Neural cell (in vitro differentiated cells): ENCODE results near the gene PROK2. TPM values are rescaled to one million over a fixed set of nuclear protein-coding genes. Genes with fewer than 3 reads are reported as not detected.

Experiments
- H2AFZ ChIP-seq: fragments of 200-600, 300-800 bp; sonication (generic), shearing (Covaris generic); 2 replicates; pipeline ENCODE4 v1.6.0; 2014; ENCODE audit warnings: low read depth, mild to moderate bottlenecking, antibody characterized with exemption, low read length, moderate library complexity
- H3F3A ChIP-seq: fragments of 200-600 bp; shearing (Covaris generic); 2 replicates; pipeline ENCODE4 v1.6.1; 2016; ENCODE audit warnings: mild to moderate bottlenecking, moderate library complexity, mixed read lengths, antibody characterized with exemption, low read length; ENCODE audit not compliant: insufficient read depth, poor library complexity, severe bottlenecking
- H3K27ac ChIP-seq: fragments of 200-600, 300-800 bp; sonication (generic), shearing (Covaris generic); 2 replicates; pipeline ENCODE4 v1.5.1; 2014; ENCODE audit warnings: mild to moderate bottlenecking, low read length, moderate library complexity
- H3K27me3 ChIP-seq: fragments of 300-800, 200-600 bp; sonication (generic), shearing (Covaris generic); 2 replicates; pipeline ENCODE4 v1.6.0; 2014; ENCODE audit warnings: mild to moderate bottlenecking, low read depth, low read length, moderate library complexity; ENCODE audit not compliant: insufficient read depth
- H3K36me3 ChIP-seq: fragments of 300-800, 200-600 bp; sonication (generic), shearing (Covaris generic); 2 replicates; pipeline ENCODE4 v1.5.1; 2014; ENCODE audit warnings: mild to moderate bottlenecking, antibody characterized with exemption, low read length, moderate library complexity; ENCODE audit not compliant: insufficient read depth
- H3K4me2 ChIP-seq: fragments of 300-800, 200-600 bp; sonication (generic), shearing (Covaris generic); 2 replicates; pipeline ENCODE4 v1.6.0; 2014; ENCODE audit warnings: mild to moderate bottlenecking, low read length
- H3K4me3 ChIP-seq: fragments of 300-800, 200-600 bp; sonication (generic), shearing (Covaris generic); 2 replicates; pipeline ENCODE4 v1.5.1; 2014; ENCODE audit warnings: mild to moderate bottlenecking, low read length, moderate library complexity
- H3K79me2 ChIP-seq: fragments of 200-600 bp; shearing (Covaris generic); replicated peaks from 2 replicates; pipeline ENCODE4 v1.6.0; 2014; ENCODE audit warnings: mild to moderate bottlenecking, low read length, moderate library complexity; ENCODE audit not compliant: insufficient read depth
- H3K9ac ChIP-seq: fragments of 300-800, 200-600 bp; sonication (generic), shearing (Covaris generic); 2 replicates; pipeline ENCODE4 v1.6.1; 2016; ENCODE audit warnings: mild to moderate bottlenecking, low read length, mixed read lengths
- H3K9me2 ChIP-seq: fragments of 200-600 bp; shearing (Covaris generic); 2 replicates; pipeline ENCODE4 v1.6.1; 2016; ENCODE audit warnings: mild to moderate bottlenecking, low read length, mixed read lengths; ENCODE audit not compliant: insufficient read depth
- H3K9me3 ChIP-seq: fragments of 200-600, 300-800 bp; sonication (generic), shearing (Covaris generic); 2 replicates; pipeline ENCODE4 v1.6.1; 2016; ENCODE audit warnings: mild to moderate bottlenecking, mixed run types, low read length, moderate library complexity, mixed read lengths
- H4K20me1 ChIP-seq: fragments of 200-600 bp; shearing (Covaris generic); 2 replicates; pipeline ENCODE4 v1.6.1; 2016; ENCODE audit warnings: mild to moderate bottlenecking, mixed run types; ENCODE audit not compliant: insufficient read depth
- CTCF ChIP-seq: fragments of 450-650 bp; IDR thresholded peaks from 2 replicates; pipeline ENCODE4 v1.5.1; 2014; ENCODE audit warnings: antibody characterized with exemption, mild to moderate bottlenecking, moderate library complexity; ENCODE audit not compliant: poor library complexity, severe bottlenecking
- EP300 ChIP-seq: fragments of 450-650 bp; conservative IDR thresholded peaks from 2 replicates; pipeline ENCODE4 v1.6.1; 2014; ENCODE audit warnings: antibody characterized with exemption, mild to moderate bottlenecking, moderate library complexity; ENCODE audit not compliant: poor library complexity, severe bottlenecking
- EZH2 ChIP-seq: fragments of 200-600, 300-800 bp; shearing (Covaris generic), sonication (generic); IDR thresholded peaks from 2 replicates; pipeline ENCODE4 v1.6.1; 2014; ENCODE audit warnings: antibody characterized with exemption, low read length, borderline replicate concordance, mild to moderate bottlenecking; ENCODE audit not compliant: insufficient read depth, poor library complexity, severe bottlenecking
- MXI1 ChIP-seq: fragments of 450-650 bp; conservative IDR thresholded peaks from 2 replicates; pipeline ENCODE4 v1.6.1; 2014; ENCODE audit warnings: antibody characterized with exemption, mild to moderate bottlenecking; ENCODE audit not compliant: poor library complexity, severe bottlenecking
- POLR2AphosphoS5 ChIP-seq: IDR thresholded peaks from 2 replicates; pipeline ENCODE4 v1.6.1; 2012
- RAD21 ChIP-seq: fragments of 450-650 bp; conservative IDR thresholded peaks from 2 replicates; pipeline ENCODE4 v1.6.1; 2014; ENCODE audit warnings: antibody characterized with exemption, mild to moderate bottlenecking, moderate library complexity
- REST ChIP-seq: IDR thresholded peaks from 2 replicates; pipeline ENCODE4 v1.6.1; 2012; ENCODE audit warnings: borderline replicate concordance
- SMC3 ChIP-seq: fragments of 450-650 bp; conservative IDR thresholded peaks from 2 replicates; pipeline ENCODE4 v1.6.1; 2014; ENCODE audit warnings: antibody characterized with exemption, mild to moderate bottlenecking, moderate library complexity; ENCODE audit not compliant: poor library complexity
- TAF1 ChIP-seq: IDR thresholded peaks from 2 replicates; pipeline ENCODE4 v1.6.1; 2012; ENCODE audit warnings: low read depth
- polyA plus RNA-seq: library from polyadenylated mRNA; depleted of rRNA; stranded (reverse); fragments of >200 nt; gene quantifications from 2 replicates; pipeline ENCODE4 v1.2.3, GENCODE V29; 2014

The PROK2 gene
- polyA plus RNA-seq, 1 donor from 2014 or later, result 0.30 TPM

GRCh38 chr3:71817262-71817661 lies 32.3 kb upstream of the PROK2 start:
- TF ChIP-seq MXI1 (no peak), RAD21 (no peak), REST (no peak), TAF1 (no peak), POLR2AphosphoS5 (no peak), EP300 (no peak), CTCF (no peak), EZH2 (no peak), SMC3 (no peak)
- Histone ChIP-seq H3K27ac (no peak overlapping the region), H3F3A (no peaks in the 10 kb centered on the region), H4K20me1 (no peaks in the 10 kb centered on the region), H3K4me3 (no peak overlapping the region), H3K27me3 (no peaks in the 10 kb centered on the region), H3K9me2 (no peaks in the 10 kb centered on the region), H3K36me3 (no peaks in the 10 kb centered on the region), H3K9ac (no peak overlapping the region), H2AFZ (no peak overlapping the region), H3K79me2 (no peaks in the 10 kb centered on the region), H3K9me3 (no peaks in the 10 kb centered on the region), H3K4me2 (no peak overlapping the region)

- Histone ChIP-seq H3K4me3 (no peak overlapping the region), H4K20me1 (no peaks in the 10 kb centered on the region)
- TF ChIP-seq CTCF (no peak), REST (no peak), EP300 (no peak), MXI1 (no peak), SMC3 (no peak), POLR2AphosphoS5 (no peak), TAF1 (no peak), RAD21 (no peak), EZH2 (no peak)
These were observed 31.8 kb upstream of the PROK2 start for GRCh38 chr3:71816767-71817156.

More at GRCh38 chr3:71816767-71817156, 31.8 kb upstream of the PROK2 start:
- H3K79me2 ChIP-seq, result no peaks in the 10 kb centered on the region
- H3K9me2 ChIP-seq, result no peaks in the 10 kb centered on the region
- no peaks in the 10 kb centered on the region for H3K9me3 ChIP-seq
- no peak overlapping the region for H3K4me2 ChIP-seq
- H3K36me3 ChIP-seq, result no peaks in the 10 kb centered on the region
- no peak overlapping the region for H3K27ac ChIP-seq
- H2AFZ ChIP-seq, result no peak overlapping the region
- no peak overlapping the region for H3K9ac ChIP-seq
- H3F3A ChIP-seq, result no peaks in the 10 kb centered on the region
- no peaks in the 10 kb centered on the region for H3K27me3 ChIP-seq
